Measurements from ENCODE around the gene DMRT1.

The DMRT1 gene

DNA sequence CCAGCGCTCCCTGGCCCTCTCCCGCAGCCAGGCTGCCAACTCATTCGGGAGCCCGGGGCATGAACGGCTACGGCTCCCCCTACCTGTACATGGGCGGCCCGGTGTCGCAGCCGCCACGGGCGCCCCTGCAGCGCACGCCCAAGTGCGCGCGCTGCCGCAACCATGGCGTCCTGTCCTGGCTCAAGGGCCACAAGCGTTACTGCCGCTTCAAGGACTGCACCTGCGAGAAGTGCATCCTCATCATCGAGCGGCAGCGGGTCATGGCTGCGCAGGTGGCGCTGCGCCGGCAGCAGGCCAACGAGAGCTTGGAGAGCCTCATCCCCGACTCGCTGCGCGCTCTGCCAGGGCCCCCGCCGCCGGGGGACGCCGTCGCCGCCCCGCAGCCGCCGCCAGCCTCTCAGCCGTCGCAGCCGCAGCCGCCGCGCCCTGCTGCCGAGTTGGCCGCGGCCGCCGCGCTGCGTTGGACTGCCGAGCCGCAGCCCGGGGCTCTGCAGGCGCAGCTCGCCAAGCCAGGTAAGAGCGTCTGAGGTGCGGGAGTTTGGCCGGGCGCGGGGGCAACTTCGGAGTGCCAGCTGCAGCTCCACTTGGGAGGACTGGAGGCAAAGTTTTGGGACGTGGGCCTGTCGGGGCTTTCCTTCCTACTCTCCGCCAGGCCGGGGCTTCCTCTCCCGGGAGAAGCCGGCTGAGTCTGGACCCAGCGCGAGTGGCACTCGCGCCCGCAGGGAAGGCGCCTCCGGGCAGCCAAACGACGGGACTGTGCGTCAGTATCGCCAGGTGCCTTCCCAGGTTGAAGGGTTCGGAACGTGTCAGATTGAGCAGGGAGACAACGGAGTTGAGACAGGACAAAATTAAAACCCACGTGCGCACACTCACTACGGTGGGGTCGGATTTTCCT lies 135.7 kb downstream of the DMRT1 start:
- 0 out of 2 replicates have a peak, but pooled peaks have one; percentile 15 for TF ChIP-seq CTCF (IDR thresholded peaks at IDR 0.05; ENCODE audit: low read depth, low read length)
- H3K4me3 ChIP-seq (ENCODE audit: low read depth, low read length) = peak overlapping the region; percentile 54
- H3K36me3 ChIP-seq = no peaks in the 10 kb centered on the region
- DNase-seq = peak; percentile 49
- peaks cover 15% of the 10 kb centered on the region for H3K27me3 ChIP-seq (ENCODE audit: insufficient read depth, low read depth, severe bottlenecking)
- H3K9me3 ChIP-seq (ENCODE audit: severe bottlenecking) = no peaks in the 10 kb centered on the region
- H3K27ac ChIP-seq = peak overlapping the region; percentile 69

- Histone ChIP-seq H3K4me3 (ENCODE audit: low read depth, low read length) (no peak overlapping the region), H3K27me3 (ENCODE audit: insufficient read depth, low read depth, severe bottlenecking) (peaks cover 15% of the 10 kb centered on the region), H3K9me3 (ENCODE audit: severe bottlenecking) (no peaks in the 10 kb centered on the region), H3K36me3 (no peaks in the 10 kb centered on the region), H3K27ac (no peak overlapping the region)
- no peak for TF ChIP-seq CTCF (IDR thresholded peaks at IDR 0.05; ENCODE audit: low read depth, low read length)
- DNase-seq = no peak
Observed at GRCh38 chr9:977838-978830, 136.6 kb downstream of the DMRT1 start.

- H3K27me3 ChIP-seq (ENCODE audit: insufficient read depth, low read depth, severe bottlenecking) = peaks cover 15% of the 10 kb centered on the region
- TF ChIP-seq CTCF (IDR thresholded peaks at IDR 0.05; ENCODE audit: low read depth, low read length) = no peak
- DNase-seq = no peak
- no peaks in the 10 kb centered on the region for H3K9me3 ChIP-seq (ENCODE audit: severe bottlenecking)
- no peak overlapping the region for H3K27ac ChIP-seq
- H3K4me3 ChIP-seq (ENCODE audit: low read depth, low read length) = no peak overlapping the region
- H3K36me3 ChIP-seq = no peaks in the 10 kb centered on the region
Observed at GRCh38 chr9:979983-980382, 138.5 kb downstream of the DMRT1 start.

GRCh38 chr9:980640-981039 lies 139.1 kb downstream of the DMRT1 start:
- H3K27me3 ChIP-seq (ENCODE audit: insufficient read depth, low read depth, severe bottlenecking) = peaks cover 12% of the 10 kb centered on the region
- H3K27ac ChIP-seq = no peak overlapping the region
- no peak overlapping the region for H3K4me3 ChIP-seq (ENCODE audit: low read depth, low read length)
- H3K36me3 ChIP-seq = no peaks in the 10 kb centered on the region
- no peak for DNase-seq
- H3K9me3 ChIP-seq (ENCODE audit: severe bottlenecking) = no peaks in the 10 kb centered on the region
- no peak for TF ChIP-seq CTCF (IDR thresholded peaks at IDR 0.05; ENCODE audit: low read depth, low read length)

DNA sequence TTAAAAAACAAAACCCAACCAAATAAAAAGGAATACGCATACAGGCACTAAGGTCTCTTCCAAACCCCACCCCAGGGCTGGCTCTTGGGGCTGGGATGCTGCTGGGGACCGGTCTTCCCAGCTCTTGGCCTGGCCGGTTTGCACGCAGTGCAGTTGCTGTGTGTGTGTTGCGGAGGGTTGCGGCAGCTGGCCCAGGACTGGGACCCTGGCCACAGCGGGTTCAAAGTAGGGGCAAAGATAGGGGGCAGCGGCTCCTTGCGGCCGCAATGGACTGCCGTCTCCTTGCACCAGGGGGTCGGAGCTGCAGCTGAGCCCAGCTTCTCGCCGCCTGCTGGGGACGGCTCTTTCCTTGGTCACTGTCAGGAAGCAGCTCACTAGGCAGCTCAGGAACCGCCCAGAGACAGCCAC lies 140.0 kb downstream of the DMRT1 start:
- Histone ChIP-seq H3K4me3 (ENCODE audit: low read depth, low read length) (no peak overlapping the region), H3K36me3 (no peaks in the 10 kb centered on the region), H3K9me3 (ENCODE audit: severe bottlenecking) (no peaks in the 10 kb centered on the region), H3K27ac (no peak overlapping the region), H3K27me3 (ENCODE audit: insufficient read depth, low read depth, severe bottlenecking) (peaks cover 7% of the 10 kb centered on the region)
- no peak for TF ChIP-seq CTCF (IDR thresholded peaks at IDR 0.05; ENCODE audit: low read depth, low read length)
- DNase-seq = no peak
